HEK293T (cell line): ENCODE data around the gene VTI1A.

Source experiments
- BHLHE40 ChIP-seq: fragments of 450-650 bp; IDR thresholded peaks from 2 replicates; pipeline ENCODE4 v1.6.1; 2016; ENCODE audit warnings: mild to moderate bottlenecking, moderate library complexity, borderline replicate concordance
- FOXK2 ChIP-seq: fragments of 450-650 bp; IDR thresholded peaks from 2 replicates; pipeline ENCODE4 v1.6.1; 2016; ENCODE audit warnings: mild to moderate bottlenecking
- FOXM1 ChIP-seq: fragments of 450-650 bp; IDR thresholded peaks from 2 replicates; pipeline ENCODE4 v1.6.1; 2017; ENCODE audit warnings: mild to moderate bottlenecking, borderline replicate concordance
- L3MBTL2 ChIP-seq: fragments of 450-650 bp; conservative IDR thresholded peaks from 2 replicates; pipeline ENCODE4 v1.6.1; 2016; ENCODE audit warnings: mild to moderate bottlenecking
- PKNOX1 ChIP-seq: fragments of 450-650 bp; IDR thresholded peaks from 2 replicates; pipeline ENCODE4 v1.6.1; 2016

DNA sequence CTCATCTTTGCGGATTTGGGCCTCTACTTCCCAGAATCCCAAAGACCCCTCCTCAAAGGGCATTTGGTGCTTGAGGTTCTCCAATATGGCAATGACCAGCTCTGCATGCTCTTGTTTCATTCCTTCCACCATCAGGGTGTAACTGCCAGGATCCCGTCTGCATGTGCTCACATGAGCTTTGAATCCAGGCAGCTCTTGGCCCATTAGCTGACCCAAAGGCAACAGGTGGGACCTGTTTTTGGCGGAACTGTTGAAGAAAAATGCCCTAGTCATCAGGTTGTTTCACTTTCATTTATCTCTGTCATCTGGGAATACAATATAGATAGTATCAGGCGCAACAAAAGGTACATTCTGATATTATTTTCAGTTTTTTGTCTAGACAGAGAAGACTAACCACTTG lies 343.9 kb downstream of the VTI1A start:
- TF ChIP-seq BHLHE40 (no peak), L3MBTL2 (no peak), PKNOX1 (no peak), FOXM1 (no peak), FOXK2 (no peak)
